ENCODE data around the gene FRY. TPM values are rescaled to one million over a fixed set of nuclear protein-coding genes. Genes with fewer than 3 reads are reported as not detected.

Gene FRY
- total RNA-seq, 4 donors from 2014 or later: 99.5 to 285 (median 158) TPM

- no peaks in the 10 kb centered on the region for H3K36me3 ChIP-seq
- H3K4me3 ChIP-seq: no peak overlapping the region
- TF ChIP-seq POLR2A (IDR thresholded peaks at IDR 0.05): no peak
- TF ChIP-seq, protein P1, sequence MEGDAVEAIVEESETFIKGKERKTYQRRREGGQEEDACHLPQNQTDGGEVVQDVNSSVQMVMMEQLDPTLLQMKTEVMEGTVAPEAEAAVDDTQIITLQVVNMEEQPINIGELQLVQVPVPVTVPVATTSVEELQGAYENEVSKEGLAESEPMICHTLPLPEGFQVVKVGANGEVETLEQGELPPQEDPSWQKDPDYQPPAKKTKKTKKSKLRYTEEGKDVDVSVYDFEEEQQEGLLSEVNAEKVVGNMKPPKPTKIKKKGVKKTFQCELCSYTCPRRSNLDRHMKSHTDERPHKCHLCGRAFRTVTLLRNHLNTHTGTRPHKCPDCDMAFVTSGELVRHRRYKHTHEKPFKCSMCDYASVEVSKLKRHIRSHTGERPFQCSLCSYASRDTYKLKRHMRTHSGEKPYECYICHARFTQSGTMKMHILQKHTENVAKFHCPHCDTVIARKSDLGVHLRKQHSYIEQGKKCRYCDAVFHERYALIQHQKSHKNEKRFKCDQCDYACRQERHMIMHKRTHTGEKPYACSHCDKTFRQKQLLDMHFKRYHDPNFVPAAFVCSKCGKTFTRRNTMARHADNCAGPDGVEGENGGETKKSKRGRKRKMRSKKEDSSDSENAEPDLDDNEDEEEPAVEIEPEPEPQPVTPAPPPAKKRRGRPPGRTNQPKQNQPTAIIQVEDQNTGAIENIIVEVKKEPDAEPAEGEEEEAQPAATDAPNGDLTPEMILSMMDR (IDR thresholded peaks at IDR 0.05): no peak
- TF ChIP-seq POLR2AphosphoS5 (IDR thresholded peaks at IDR 0.05): no peak
- no peak for TF ChIP-seq EP300 (IDR thresholded peaks at IDR 0.05)
- no peaks in the 10 kb centered on the region for H3K27me3 ChIP-seq
- 81 to 86% methylated on average over 4 to 7 of the region's 36 CpGs for WGBS, 2 donors (ENCODE audit: low coverage in 1 of 2)
- H3K4me1 ChIP-seq: peaks cover 0 to 25% (median 0%) of the 10 kb centered on the region in 3 donors
- no peaks in the 10 kb centered on the region for H3K9me3 ChIP-seq
- no peak overlapping the region for H3K27ac ChIP-seq
- no peak for ATAC-seq
Observed at GRCh38 chr13:32311188-32311897, 279.8 kb downstream of the FRY start.

DNA sequence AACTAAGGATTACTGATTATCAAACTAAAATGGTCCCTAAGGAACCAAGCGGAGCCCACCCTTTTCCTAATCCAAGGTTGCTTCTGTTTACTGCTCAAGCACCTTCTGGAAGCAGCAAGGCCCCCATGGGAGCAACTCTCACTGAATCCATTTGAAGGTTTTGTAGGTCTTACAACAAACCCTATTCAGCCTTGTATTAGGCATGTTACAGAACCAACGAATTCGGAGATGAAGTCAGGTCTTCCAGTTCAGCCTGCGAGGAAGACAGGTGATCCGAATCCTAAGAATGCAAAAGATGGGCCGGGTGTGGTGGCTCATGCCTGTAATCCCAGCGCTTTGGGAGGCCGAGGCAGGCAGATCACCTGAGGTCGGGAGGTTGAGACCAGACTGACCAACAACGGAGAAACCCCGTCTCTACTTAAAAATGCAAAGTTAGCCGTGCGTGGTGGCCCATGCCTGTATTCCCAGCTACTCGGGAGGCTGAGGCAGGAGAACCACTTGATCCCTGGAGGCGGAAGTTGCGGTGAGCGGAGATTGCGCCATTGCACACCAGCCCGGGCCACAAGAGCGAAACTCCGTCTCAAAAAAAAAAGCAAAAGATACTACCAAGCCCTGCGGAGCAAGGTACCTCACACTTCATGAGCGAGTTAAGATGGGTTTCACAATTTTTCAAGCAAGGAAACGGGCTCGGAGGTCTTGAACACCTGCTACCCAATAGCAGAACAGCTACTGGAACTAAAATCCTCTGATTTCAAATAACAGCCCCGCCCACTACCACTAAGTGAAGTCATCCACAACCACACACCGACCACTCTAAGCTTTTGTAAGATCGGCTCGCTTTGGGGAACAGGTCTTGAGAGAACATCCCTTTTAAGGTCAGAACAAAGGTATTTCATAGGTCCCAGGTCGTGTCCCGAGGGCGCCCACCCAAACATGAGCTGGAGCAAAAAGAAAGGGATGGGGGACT lies 283.0 kb downstream of the FRY start:
- WGBS, 2 donors (ENCODE audit: low coverage in 1 of 2): 72 to 73% methylated on average over 10 to 19 of the region's 32 CpGs
- H3K9me3 ChIP-seq: no peaks in the 10 kb centered on the region
- H3K4me1 ChIP-seq: peaks cover 0 to 20% (median 0%) of the 10 kb centered on the region in 3 donors
- H3K4me3 ChIP-seq: peak overlapping the region; percentile 64 to 72
- ATAC-seq: peak; percentile 52
- no peaks in the 10 kb centered on the region for H3K36me3 ChIP-seq
- peak overlapping the region; percentile 84 to 93 (median 92) for H3K27ac ChIP-seq
- TF ChIP-seq POLR2AphosphoS5 (IDR thresholded peaks at IDR 0.05): no peak
- H3K27me3 ChIP-seq: no peaks in the 10 kb centered on the region

DNA sequence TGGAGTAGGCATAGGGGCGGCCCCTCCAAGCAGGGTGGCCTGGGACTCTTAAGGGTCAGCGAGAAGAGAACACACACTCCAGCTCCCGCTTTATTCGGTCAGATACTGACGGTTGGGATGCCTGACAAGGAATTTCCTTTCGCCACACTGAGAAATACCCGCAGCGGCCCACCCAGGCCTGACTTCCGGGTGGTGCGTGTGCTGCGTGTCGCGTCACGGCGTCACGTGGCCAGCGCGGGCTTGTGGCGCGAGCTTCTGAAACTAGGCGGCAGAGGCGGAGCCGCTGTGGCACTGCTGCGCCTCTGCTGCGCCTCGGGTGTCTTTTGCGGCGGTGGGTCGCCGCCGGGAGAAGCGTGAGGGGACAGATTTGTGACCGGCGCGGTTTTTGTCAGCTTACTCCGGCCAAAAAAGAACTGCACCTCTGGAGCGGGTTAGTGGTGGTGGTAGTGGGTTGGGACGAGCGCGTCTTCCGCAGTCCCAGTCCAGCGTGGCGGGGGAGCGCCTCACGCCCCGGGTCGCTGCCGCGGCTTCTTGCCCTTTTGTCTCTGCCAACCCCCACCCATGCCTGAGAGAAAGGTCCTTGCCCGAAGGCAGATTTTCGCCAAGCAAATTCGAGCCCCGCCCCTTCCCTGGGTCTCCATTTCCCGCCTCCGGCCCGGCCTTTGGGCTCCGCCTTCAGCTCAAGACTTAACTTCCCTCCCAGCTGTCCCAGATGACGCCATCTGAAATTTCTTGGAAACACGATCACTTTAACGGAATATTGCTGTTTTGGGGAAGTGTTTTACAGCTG lies 283.9 kb downstream of the FRY start, which contains the start of the genes BRCA2 and ZAR1L:
Gene BRCA2 (plus strand): TSS at position 271 of the 790 bp plus-strand sequence. CDS start 953 bp downstream, outside the sequence.
Gene ZAR1L (minus strand): TSS at position 126 of the 790 bp plus-strand sequence. CDS start 3,438 bp downstream, outside the sequence.
- ATAC-seq: peak; percentile 96
- H3K36me3 ChIP-seq: no peaks in the 10 kb centered on the region
- H3K4me1 ChIP-seq: peaks cover 0 to 13% (median 0%) of the 10 kb centered on the region in 3 donors
- peak within 1 kb of the TSS; percentile 84 to 93 (median 92) for H3K27ac ChIP-seq
- no peaks in the 10 kb centered on the region for H3K9me3 ChIP-seq
- peak within 1 kb of the TSS; percentile 64 to 72 for H3K4me3 ChIP-seq
- WGBS, 2 donors (ENCODE audit: low coverage in 1 of 2): 0 to 1% methylated on average over 2 to 14 of the region's 60 CpGs
- no peaks in the 10 kb centered on the region for H3K27me3 ChIP-seq
- TF ChIP-seq EP300 (IDR thresholded peaks at IDR 0.05) (no peak), POLR2A (IDR thresholded peaks at IDR 0.05) (peak; percentile 62), POLR2AphosphoS5 (IDR thresholded peaks at IDR 0.05) (peak; percentile 86)
- TF ChIP-seq, protein P1 (IDR thresholded peaks at IDR 0.05): peak in 1 of 4 experiments; percentile 16

- TF ChIP-seq EP300 (IDR thresholded peaks at IDR 0.05) (no peak), POLR2A (IDR thresholded peaks at IDR 0.05) (no peak), POLR2AphosphoS5 (IDR thresholded peaks at IDR 0.05) (no peak)
- TF ChIP-seq, protein P1 (IDR thresholded peaks at IDR 0.05): no peak
- H3K4me1 ChIP-seq: peaks cover 0 to 13% (median 0%) of the 10 kb centered on the region in 3 donors
- 0 to 3% methylated on average over 4 to 6 of the region's 13 CpGs for WGBS, 2 donors (ENCODE audit: low coverage in 1 of 2)
- no peaks in the 10 kb centered on the region for H3K9me3 ChIP-seq
- peak overlapping the region in 3 of 4 donors; percentile 92 to 93 (median 93) for H3K27ac ChIP-seq
- H3K27me3 ChIP-seq: no peaks in the 10 kb centered on the region
- peak overlapping the region; percentile 64 to 72 for H3K4me3 ChIP-seq
- H3K36me3 ChIP-seq: no peaks in the 10 kb centered on the region
- ATAC-seq: no peak
Observed at GRCh38 chr13:32316028-32316339, 284.4 kb downstream of the FRY start.

Data from gastroesophageal sphincter (tissue), 4 donors.